Astrocyte (in vitro differentiated cells and primary cell): Measurements from ENCODE around the gene TOM1L1. TPM values are rescaled to one million over a fixed set of nuclear protein-coding genes. Genes with fewer than 3 reads are reported as not detected.

Experiments used
- DNase-seq: peaks from one replicate; pipeline ENCODE4 v3.0.0-alpha.2; 2010; ENCODE audit warnings: low read depth
- FAIRE-seq: peaks from 2 replicates; lab custom pipeline; 2011; peaks lifted over from hg19 to GRCh38; lab: Jason Lieb, UNC
- H2AFZ ChIP-seq: 2 replicates; pipeline ENCODE4 v1.6.0; 2012; ENCODE audit warnings: low read depth, low read length, inconsistent platforms
- H3K27ac ChIP-seq: 2 replicates; pipeline ENCODE4 v1.5.1; 2011; ENCODE audit warnings: low read depth, low read length, inconsistent platforms
- H3K27me3 ChIP-seq: 2 replicates; pipeline ENCODE4 v1.6.0; 2011; ENCODE audit warnings: low read length, inconsistent platforms; ENCODE audit not compliant: insufficient read depth
- H3K36me3 ChIP-seq: 2 replicates; pipeline ENCODE4 v1.5.1; 2011; ENCODE audit warnings: low read length, inconsistent platforms; ENCODE audit not compliant: insufficient read depth
- H3K4me1 ChIP-seq: 2 replicates; pipeline ENCODE4 v1.5.1; 2011; ENCODE audit warnings: low read length, inconsistent platforms; ENCODE audit not compliant: insufficient read depth
- H3K4me2 ChIP-seq: 2 replicates; pipeline ENCODE4 v1.6.0; 2012; ENCODE audit warnings: low read length, inconsistent platforms
- H3K4me3 ChIP-seq: 2 replicates; pipeline ENCODE4 v1.5.1; 2011; ENCODE audit warnings: low read depth, mild to moderate bottlenecking, low read length, inconsistent platforms; ENCODE audit not compliant: insufficient read depth
- H3K79me2 ChIP-seq: 2 replicates; pipeline ENCODE4 v1.6.0; 2012; ENCODE audit warnings: mild to moderate bottlenecking, low read length, inconsistent platforms; ENCODE audit not compliant: insufficient read depth
- H3K9ac ChIP-seq: 2 replicates; pipeline ENCODE4 v1.6.0; 2012; ENCODE audit warnings: mild to moderate bottlenecking, low read length, inconsistent platforms
- H3K9me3 ChIP-seq: 2 replicates; pipeline ENCODE4 v1.5.1; 2012; ENCODE audit warnings: low read depth, mild to moderate bottlenecking, low read length, inconsistent platforms; ENCODE audit not compliant: insufficient read depth
- H4K20me1 ChIP-seq: 2 replicates; pipeline ENCODE4 v1.6.0; 2012; ENCODE audit warnings: low read length, inconsistent platforms; ENCODE audit not compliant: insufficient read depth
- H3K27ac Mint-ChIP-seq: one replicate; pipeline ENCODE4 v1.8.0; 2021; ENCODE audit warnings: mild to moderate bottlenecking, mixed read lengths; ENCODE audit not compliant: unreplicated experiment
- H3K27me3 Mint-ChIP-seq: one replicate; pipeline ENCODE4 v1.8.0; 2021; ENCODE audit warnings: low read depth, mixed read lengths; ENCODE audit not compliant: unreplicated experiment
- H3K36me3 Mint-ChIP-seq: one replicate; pipeline ENCODE4 v1.8.0; 2021; ENCODE audit warnings: low read depth, mixed read lengths; ENCODE audit not compliant: unreplicated experiment
- H3K4me1 Mint-ChIP-seq: one replicate; pipeline ENCODE4 v1.8.0; 2021; ENCODE audit warnings: low read depth, mixed read lengths; ENCODE audit not compliant: unreplicated experiment
- H3K4me3 Mint-ChIP-seq: one replicate; pipeline ENCODE4 v1.8.0; 2021; ENCODE audit warnings: mild to moderate bottlenecking, moderate library complexity, mixed read lengths; ENCODE audit not compliant: unreplicated experiment
- H3K9me3 Mint-ChIP-seq: one replicate; pipeline ENCODE4 v1.8.0; 2021; ENCODE audit warnings: mild to moderate bottlenecking, mixed read lengths; ENCODE audit not compliant: unreplicated experiment
- EZH2 ChIP-seq: IDR thresholded peaks from 2 replicates; pipeline ENCODE4 v1.6.1; 2012; ENCODE audit warnings: mild to moderate bottlenecking, low read length, inconsistent platforms; ENCODE audit not compliant: insufficient read depth
- total RNA-seq: library from RNA; stranded (reverse); gene quantifications from 2 replicates; pipeline ENCODE4 v1.2.1, GENCODE V29; 2021
- TF ChIP-seq, protein P1 (sequence below): IDR thresholded peaks from 2 replicates; pipeline ENCODE4 v1.5.1; 2011; ENCODE audit warnings: low read depth, mild to moderate bottlenecking, inconsistent platforms, low read length, moderate library complexity; ENCODE audit not compliant: insufficient read depth

The TOM1L1 gene
- total RNA-seq, 1 donor from 2014 or later: 27.1 TPM

DNA sequence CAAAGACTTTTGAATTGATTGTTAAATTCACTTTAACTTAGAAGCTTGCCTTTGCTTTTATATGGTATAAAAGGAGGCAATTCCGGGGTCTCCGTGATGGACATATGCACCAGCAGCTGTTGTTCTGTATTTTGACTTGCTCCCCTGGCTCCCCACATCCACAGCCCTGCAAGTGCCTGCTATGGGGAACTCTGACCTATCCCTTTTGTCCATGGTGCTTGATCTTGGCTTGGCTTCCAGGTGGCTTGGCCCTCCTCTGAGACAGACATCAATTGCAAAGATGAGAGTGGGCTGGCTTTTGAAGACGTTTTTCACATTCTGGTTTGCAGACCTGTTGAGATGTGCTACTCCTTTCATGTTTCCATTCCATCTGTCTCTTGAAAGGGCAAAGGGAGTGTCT, 26.9 kb downstream of the TOM1L1 start:
- H3K79me2 ChIP-seq: no peaks in the 10 kb centered on the region
- Mint-ChIP-seq H3K4me1 (no peaks in the 10 kb centered on the region), H3K36me3 (peaks cover 14% of the 10 kb centered on the region), H3K4me3 (no peak overlapping the region), H3K27me3 (no peaks in the 10 kb centered on the region), H3K9me3 (no peaks in the 10 kb centered on the region), H3K27ac (no peak overlapping the region)
- H3K9ac ChIP-seq: no peak overlapping the region
- no peak overlapping the region for H2AFZ ChIP-seq
- H3K4me2 ChIP-seq: no peak overlapping the region
- no peak for DNase-seq
- no peak overlapping the region for H3K4me3 ChIP-seq
- no peaks in the 10 kb centered on the region for H3K9me3 ChIP-seq
- H3K36me3 ChIP-seq: peaks cover 4% of the 10 kb centered on the region
- H3K4me1 ChIP-seq: no peaks in the 10 kb centered on the region
- no peaks in the 10 kb centered on the region for H4K20me1 ChIP-seq
- H3K27me3 ChIP-seq: no peaks in the 10 kb centered on the region
- TF ChIP-seq EZH2: no peak
- TF ChIP-seq, protein P1, sequence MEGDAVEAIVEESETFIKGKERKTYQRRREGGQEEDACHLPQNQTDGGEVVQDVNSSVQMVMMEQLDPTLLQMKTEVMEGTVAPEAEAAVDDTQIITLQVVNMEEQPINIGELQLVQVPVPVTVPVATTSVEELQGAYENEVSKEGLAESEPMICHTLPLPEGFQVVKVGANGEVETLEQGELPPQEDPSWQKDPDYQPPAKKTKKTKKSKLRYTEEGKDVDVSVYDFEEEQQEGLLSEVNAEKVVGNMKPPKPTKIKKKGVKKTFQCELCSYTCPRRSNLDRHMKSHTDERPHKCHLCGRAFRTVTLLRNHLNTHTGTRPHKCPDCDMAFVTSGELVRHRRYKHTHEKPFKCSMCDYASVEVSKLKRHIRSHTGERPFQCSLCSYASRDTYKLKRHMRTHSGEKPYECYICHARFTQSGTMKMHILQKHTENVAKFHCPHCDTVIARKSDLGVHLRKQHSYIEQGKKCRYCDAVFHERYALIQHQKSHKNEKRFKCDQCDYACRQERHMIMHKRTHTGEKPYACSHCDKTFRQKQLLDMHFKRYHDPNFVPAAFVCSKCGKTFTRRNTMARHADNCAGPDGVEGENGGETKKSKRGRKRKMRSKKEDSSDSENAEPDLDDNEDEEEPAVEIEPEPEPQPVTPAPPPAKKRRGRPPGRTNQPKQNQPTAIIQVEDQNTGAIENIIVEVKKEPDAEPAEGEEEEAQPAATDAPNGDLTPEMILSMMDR: no peak
- no peak overlapping the region for H3K27ac ChIP-seq
- no peak for FAIRE-seq

DNA sequence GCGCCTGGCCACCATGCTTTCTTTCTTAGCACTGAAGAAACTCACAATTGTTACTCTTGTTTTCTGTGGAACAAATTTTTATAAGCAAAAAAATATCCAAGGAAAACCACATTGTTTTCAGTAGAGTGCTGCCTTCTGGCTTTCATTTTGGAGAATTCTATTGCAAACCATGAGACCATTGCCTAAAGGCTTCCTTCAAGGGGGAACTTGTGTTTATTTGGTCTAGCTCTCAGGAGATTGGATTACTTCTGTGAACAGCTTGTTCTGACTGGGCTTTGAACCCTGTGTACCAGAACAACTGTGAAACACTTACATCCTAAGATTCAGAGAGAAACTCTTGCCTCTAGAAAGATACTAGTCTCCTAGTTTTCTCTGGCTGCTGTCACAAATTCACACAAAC, 32.1 kb downstream of the TOM1L1 start:
- peaks cover 7% of the 10 kb centered on the region for H3K36me3 ChIP-seq
- FAIRE-seq (no peak), DNase-seq (no peak)
- no peaks in the 10 kb centered on the region for H3K4me1 ChIP-seq
- no peak overlapping the region for H3K4me2 ChIP-seq
- H3K27ac ChIP-seq: no peak overlapping the region
- no peak overlapping the region for H3K4me3 ChIP-seq
- Mint-ChIP-seq H3K9me3 (no peaks in the 10 kb centered on the region), H3K27me3 (no peaks in the 10 kb centered on the region), H3K4me3 (no peak overlapping the region), H3K27ac (no peak overlapping the region), H3K36me3 (peaks cover 12% of the 10 kb centered on the region), H3K4me1 (no peaks in the 10 kb centered on the region)
- no peak overlapping the region for H2AFZ ChIP-seq
- no peaks in the 10 kb centered on the region for H3K27me3 ChIP-seq
- H3K79me2 ChIP-seq: no peaks in the 10 kb centered on the region
- TF ChIP-seq, protein P1: no peak
- TF ChIP-seq EZH2: no peak
- no peaks in the 10 kb centered on the region for H4K20me1 ChIP-seq
- no peak overlapping the region for H3K9ac ChIP-seq
- no peaks in the 10 kb centered on the region for H3K9me3 ChIP-seq

DNA sequence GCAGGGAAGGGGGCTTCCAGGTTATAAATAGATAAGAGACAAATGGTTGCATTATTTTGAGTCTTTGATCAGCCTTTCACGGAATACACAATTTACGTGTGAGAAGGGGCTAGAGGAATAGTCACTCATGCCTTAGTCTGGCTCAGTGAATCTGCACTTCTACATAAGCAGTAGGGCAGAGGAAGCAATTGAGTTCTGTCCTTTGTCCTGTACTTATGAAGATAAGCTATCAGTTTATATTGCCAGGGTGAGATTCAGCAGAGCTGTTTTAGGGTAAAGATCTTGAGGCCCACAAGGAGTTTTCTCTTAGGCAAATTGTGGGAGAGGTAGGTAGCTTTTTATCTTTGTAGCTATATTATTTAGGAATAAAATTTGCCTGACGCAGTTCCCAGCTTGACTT, 33.3 kb downstream of the TOM1L1 start:
- Mint-ChIP-seq H3K27ac (no peak overlapping the region), H3K36me3 (peaks cover 15% of the 10 kb centered on the region), H3K4me3 (no peak overlapping the region), H3K4me1 (no peaks in the 10 kb centered on the region), H3K9me3 (no peaks in the 10 kb centered on the region), H3K27me3 (no peaks in the 10 kb centered on the region)
- no peak overlapping the region for H3K9ac ChIP-seq
- H2AFZ ChIP-seq: no peak overlapping the region
- no peak overlapping the region for H3K27ac ChIP-seq
- H3K79me2 ChIP-seq: no peaks in the 10 kb centered on the region
- no peak for DNase-seq
- no peak for FAIRE-seq
- H4K20me1 ChIP-seq: no peaks in the 10 kb centered on the region
- no peaks in the 10 kb centered on the region for H3K9me3 ChIP-seq
- no peak overlapping the region for H3K4me2 ChIP-seq
- no peaks in the 10 kb centered on the region for H3K27me3 ChIP-seq
- peaks cover 4% of the 10 kb centered on the region for H3K36me3 ChIP-seq
- no peaks in the 10 kb centered on the region for H3K4me1 ChIP-seq
- TF ChIP-seq, protein P1: no peak
- TF ChIP-seq EZH2: no peak
- H3K4me3 ChIP-seq: no peak overlapping the region
